ENCODE results near the gene IKBIP.
"Not testable (repeated sequence)": the region's sequence is repeated elsewhere in the genome, so short reads cannot be mapped to it uniquely, and the experiment has no call there.

Gene IKBIP, protein sequence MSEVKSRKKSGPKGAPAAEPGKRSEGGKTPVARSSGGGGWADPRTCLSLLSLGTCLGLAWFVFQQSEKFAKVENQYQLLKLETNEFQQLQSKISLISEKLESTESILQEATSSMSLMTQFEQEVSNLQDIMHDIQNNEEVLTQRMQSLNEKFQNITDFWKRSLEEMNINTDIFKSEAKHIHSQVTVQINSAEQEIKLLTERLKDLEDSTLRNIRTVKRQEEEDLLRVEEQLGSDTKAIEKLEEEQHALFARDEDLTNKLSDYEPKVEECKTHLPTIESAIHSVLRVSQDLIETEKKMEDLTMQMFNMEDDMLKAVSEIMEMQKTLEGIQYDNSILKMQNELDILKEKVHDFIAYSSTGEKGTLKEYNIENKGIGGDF

DNA sequence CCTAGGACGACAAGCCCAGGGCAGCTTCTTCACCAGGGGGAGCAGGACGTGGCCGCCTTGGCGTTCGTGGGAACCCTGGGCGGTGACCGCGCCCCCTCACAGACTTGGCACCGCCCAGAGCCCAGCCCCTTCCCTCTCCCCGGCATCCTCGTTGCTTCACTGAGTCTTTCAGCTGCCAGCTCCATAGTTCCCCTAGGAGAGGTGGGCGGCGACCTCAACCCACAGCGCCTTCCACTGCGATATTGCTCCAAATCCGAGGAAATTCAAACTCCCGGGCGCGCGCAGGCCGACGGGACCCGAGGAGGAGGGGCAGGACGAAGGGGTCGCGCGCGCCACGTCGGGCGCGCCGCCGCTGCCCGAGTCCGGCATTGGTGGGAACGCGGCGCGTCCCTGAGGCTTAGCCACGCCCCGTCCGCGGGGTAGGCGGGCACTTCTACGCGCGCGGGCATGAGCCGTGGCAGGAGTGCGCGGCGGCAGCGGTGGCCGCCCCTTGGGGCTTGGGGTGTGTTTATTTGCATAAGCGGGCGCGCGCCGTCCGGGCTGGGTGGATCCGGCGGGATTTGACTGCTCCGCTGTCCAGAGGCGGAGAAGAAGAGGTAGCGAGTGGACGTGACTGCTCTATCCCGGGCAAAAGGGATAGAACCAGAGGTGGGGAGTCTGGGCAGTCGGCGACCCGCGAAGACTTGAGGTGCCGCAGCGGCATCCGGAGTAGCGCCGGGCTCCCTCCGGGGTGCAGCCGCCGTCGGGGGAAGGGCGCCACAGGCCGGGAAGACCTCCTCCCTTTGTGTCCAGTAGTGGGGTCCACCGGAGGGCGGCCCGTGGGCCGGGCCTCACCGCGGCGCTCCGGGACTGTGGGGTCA is at the start of gene IKBIP, which contains the start of gene APAF1:
Gene IKBIP, minus strand, starts transcription at position 77 of the 860 bp plus-strand sequence. CDS start 87 bp downstream, outside the sequence.
Gene APAF1, plus strand, starts transcription at position 579 of the 860 bp plus-strand sequence. CDS start 3,070 bp downstream, outside the sequence.
- peak; percentile 93 to 95 for DNase-seq

DNA sequence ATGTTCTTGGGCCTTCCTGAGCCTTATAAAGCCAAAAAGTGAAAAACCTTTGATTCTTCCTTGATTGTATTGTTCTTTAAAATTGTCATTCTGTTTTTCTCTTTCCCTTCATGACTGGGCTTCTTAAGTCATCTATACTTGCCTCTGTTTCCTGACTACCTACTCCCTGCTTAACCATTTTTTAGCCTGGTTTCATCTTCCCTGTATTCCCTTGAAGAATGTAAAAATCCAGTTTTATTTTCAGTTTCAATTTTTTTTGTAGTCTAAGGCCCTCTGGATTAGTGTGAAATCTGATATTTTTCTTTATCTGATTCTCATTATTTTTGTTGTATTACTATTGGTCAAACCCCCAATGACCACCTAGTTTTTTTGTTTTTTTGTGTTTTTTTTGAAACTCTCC is 46.8 kb upstream of the IKBIP start:
- DNase-seq, result no peak

DNA sequence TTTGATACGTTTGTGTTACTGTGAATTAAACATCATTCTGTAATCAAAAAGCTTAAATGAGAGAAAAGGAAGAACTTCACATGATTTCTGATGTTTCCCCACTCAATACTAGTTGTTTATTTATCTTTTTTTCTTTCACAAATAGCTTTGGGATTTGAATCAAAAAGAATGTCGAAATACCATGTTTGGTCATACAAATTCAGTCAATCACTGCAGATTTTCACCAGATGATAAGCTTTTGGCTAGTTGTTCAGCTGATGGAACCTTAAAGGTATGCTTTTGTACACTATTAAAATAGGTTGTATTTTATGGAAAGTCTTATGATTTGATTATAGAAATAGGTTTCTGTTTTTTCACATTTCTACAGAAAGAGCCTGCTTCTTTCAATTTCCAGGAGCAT is 42.0 kb upstream of the IKBIP start:
- DNase-seq, result no peak

DNA sequence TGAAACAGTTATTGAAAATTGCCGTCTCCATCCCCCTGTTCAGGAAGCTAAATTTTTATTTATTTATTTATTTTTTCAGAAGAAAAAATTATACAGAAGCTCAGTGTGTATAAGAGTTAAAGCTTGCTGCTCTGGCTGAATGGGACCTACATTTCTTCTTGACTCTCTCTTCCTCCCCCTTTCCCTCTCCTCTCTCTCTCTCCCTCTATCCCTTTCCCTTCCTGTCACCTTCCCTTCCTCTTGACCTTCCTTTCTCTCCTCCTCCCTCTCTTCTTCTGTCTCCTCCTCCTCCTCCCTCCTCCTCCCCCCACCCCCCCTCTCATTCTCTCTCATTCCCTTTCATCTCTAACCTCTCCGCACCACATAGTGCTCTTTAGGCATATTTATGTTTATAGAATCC is 39.6 kb upstream of the IKBIP start:
- no peak for DNase-seq

GRCh38 chr12:98679611-98680005 is 35.0 kb upstream of the IKBIP start:
- no peak for DNase-seq

- no peak for DNase-seq
Measured at GRCh38 chr12:98678946-98679610, 34.5 kb upstream of the IKBIP start.

- DNase-seq, result no peak
Measured at GRCh38 chr12:98678236-98678945, 33.8 kb upstream of the IKBIP start.

GRCh38 chr12:98674841-98675240 is 30.3 kb upstream of the IKBIP start:
- DNase-seq, result no peak

- DNase-seq, result no peak
Measured at GRCh38 chr12:98671459-98671858, 26.9 kb upstream of the IKBIP start.

GRCh38 chr12:98669751-98670150 is 25.2 kb upstream of the IKBIP start:
- DNase-seq, result no peak

DNA sequence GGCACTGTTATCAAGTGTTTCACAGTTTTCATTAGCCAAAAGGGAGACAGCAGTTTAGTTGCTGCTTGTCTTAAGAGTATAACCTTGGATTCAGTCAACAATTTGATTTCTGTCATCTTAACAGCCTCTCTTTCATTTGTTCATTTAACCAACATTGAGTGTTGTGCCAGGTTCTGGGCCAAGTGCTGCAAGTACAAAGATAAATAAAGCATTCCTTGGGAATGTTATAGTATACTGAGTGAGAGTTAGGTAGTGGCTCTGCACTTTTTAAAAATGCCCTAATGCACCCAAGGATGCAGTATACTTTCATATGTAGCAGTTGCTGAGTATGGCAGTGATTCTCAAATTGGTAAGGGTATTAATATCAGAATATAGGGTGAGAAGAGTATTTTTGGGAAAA is 15.9 kb upstream of the IKBIP start:
- no peak for DNase-seq

GRCh38 chr12:98656289-98657101 is 11.9 kb upstream of the IKBIP start:
- no peak for DNase-seq

DNA sequence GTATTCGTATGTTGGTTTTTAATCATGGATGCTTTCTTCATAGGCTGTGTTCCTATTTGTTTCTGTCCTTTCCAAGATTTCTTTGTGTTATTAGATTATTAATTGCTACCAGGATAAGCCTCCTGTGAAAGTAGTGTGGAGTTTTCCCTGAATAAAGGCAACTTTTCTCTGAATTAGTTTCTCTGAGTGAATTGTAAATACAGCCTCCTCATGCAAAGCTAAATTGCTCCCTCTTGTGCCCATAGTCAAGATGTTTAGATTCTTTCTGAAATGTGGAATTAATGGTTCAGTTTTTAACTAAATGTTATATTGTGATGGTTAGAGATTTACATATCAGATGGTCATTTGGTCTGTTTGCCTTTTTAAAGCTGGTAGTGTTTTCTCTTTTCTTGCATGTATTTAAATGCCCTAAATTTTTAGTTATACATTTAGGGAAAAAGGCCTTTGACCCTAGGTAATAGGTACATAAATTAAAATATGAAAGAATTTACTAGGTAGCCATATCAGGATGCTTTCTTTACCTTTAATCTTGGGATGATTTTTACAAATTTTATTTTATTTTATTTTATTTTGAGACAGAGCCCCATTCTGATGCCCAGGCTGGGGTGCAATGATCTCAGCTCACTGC is 9.4 kb upstream of the IKBIP start:
- no peak for DNase-seq

- DNase-seq, result no peak
Measured at GRCh38 chr12:98651328-98651727, 6.7 kb upstream of the IKBIP start.

GRCh38 chr12:98646294-98647090 is 1.9 kb upstream of the IKBIP start:
- no peak for DNase-seq

DNA sequence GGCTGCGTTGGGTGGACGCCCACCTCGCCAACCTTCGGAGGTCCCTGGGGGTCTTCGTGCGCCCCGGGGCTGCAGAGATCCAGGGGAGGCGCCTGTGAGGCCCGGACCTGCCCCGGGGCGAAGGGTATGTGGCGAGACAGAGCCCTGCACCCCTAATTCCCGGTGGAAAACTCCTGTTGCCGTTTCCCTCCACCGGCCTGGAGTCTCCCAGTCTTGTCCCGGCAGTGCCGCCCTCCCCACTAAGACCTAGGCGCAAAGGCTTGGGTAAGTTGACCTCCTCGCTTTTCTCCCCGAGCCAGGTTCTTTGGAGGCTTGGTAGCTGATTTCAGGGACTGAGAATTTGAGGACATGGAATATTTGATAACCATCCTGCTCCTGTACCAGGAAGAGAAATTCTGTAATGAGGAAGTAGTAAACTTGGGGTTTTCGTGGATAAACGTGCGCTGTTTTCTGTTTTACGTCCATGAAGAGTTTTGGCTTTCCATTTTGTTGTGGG is 1.0 kb upstream of the IKBIP start:
- DNase-seq, result no peak

DNA sequence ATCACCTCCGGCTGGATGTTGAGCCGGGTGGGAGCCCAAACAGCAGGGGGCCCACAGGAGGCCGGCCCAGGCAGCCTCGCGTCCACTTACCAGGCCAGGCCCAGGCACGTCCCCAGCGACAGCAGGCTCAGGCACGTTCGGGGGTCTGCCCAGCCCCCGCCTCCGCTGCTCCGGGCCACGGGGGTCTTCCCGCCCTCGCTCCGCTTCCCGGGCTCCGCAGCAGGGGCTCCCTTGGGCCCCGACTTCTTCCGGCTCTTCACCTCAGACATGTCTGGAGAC is 216 bp downstream of the IKBIP start:
- DNase-seq, result no peak

DNA sequence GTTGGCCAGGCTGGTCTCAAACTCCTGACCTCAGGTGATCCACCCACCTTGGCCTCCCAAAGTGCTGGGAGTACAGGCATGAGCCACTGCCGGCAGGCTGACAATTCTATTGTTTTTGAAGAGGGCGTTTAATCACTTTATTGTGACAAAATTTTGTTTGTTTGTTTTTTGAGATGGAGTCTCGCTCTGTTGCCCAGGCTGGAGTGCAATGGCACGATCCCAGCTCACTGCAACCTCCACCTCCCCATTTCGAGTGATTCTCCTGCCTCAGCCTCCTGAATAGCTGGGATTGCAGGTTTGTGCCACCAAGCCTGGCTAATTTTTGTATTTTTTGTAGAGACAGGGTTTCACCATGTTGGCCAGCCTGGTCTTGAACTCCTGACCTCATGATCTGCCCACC is 1.8 kb downstream of the IKBIP start:
- DNase-seq, result not testable (repeated sequence)

DNA sequence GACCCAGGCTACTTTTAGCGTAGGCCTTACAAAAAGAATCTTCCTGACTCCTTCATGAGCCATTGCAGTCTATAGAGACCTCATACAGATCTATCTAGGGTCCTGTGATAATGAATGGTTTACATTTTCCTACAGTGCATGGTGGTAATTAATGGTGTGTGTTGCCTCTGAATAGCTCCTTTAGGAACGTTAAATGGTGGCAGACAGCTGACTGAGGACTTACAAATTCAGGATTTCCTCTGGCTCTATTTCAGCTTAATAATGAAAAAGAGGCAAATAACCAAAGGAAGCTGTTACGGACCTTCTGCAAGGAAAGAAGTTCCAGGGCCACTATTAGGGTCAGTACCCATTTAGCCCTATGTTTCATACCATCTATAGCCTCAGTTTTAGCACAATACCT is 5.1 kb downstream of the IKBIP start:
- DNase-seq, result no peak

DNA sequence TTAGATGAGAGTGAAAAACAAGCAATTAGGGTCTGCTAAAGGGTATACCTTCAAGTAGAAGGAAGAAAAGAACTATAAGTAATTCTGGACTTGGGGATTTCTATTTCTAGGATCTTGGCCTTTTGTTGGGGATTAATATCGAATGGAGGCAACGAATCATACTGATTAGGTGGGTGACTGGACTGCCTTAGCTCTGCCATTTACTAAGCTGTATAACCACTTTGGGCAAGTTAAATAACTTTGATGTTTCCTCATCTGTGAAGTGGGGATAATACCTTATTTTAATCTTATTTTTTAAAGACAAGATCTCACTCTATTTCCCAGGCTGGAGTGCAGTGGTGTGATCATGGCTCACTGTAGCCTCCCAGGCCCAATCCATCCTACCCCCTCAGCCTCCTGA is 6.6 kb downstream of the IKBIP start:
- DNase-seq, result no peak

DNA sequence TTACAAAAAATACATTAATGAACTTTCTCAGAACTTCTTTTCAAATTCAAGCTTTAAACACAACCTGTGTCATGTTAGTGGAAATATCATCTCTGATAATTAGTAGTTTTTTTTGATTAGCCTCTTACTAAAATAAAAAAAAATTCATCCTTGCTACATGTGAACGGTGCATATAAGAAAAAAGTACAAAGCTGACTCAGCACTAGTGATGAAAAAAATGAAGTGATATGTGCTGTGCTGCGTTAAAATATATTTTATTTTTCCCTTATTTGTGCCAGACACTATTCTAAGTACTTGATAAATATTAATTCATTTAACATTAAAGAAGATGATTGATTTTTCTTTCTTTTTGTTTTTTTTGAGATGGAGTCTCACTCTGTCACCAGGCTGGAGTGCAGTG is 7.5 kb downstream of the IKBIP start:
- DNase-seq, result no peak
